NB4 (cell line): ENCODE measurements around the gene AIFM3.
A peak's percentile ranks its signal among the peaks of the same experiment; 100 is the strongest.

Experiments used
- DNase-seq: peaks from one replicate; pipeline ENCODE4 v3.0.0; 2010; ENCODE audit warnings: low read depth
- H3K4me3 ChIP-seq: one replicate; pipeline ENCODE4 v1.5.1; 2011; ENCODE audit warnings: mild to moderate bottlenecking, low read depth, low read length, moderate library complexity
- MYC ChIP-seq: IDR thresholded peaks from 2 replicates; pipeline ENCODE4 v1.6.1; 2011; ENCODE audit warnings: low read depth, low read length
- POLR2A ChIP-seq: IDR thresholded peaks from 2 replicates; pipeline ENCODE4 v1.6.1; 2011; ENCODE audit warnings: mild to moderate bottlenecking; ENCODE audit not compliant: insufficient read length; ENCODE audit errors: extremely low read depth
- TF ChIP-seq, protein P1 (sequence below): IDR thresholded peaks from 2 replicates; pipeline ENCODE4 v1.6.1; 2011; ENCODE audit warnings: low read depth, low read length
- TF ChIP-seq, protein P2 (sequence below): IDR thresholded peaks from one replicate; pipeline ENCODE4 v1.5.1; 2012; ENCODE audit warnings: low read depth, low read length

Gene AIFM3

DNA sequence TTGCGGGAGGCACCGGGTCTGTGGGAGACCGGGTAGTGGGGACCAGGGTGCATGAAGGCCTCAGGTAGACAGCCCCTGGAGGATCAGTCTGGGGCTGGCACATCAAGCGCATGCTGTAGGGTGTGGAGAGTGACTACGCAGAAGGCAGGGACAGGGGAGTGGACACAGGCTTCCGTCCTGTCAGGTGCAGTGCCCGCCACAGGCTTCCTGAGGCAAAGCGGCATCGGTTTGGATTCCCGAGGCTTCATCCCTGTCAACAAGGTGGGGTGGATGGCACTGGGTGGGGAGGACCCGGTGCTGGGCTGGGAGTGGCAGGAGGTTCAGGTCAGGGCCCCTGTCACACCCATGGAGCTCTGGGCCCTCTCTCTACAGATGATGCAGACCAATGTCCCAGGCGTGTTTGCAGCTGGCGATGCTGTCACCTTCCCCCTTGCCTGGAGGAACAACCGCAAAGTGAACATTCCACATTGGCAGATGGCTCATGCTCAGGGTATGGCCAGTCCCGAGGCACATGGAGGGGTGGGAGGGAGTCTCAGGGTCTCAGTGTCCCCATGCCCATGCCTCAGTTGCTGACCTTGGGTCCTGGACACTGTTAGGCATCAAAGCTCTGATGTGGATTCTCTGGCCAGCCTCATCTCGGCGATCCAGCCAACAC is 10.6 kb downstream of the AIFM3 start:
- no peak for DNase-seq
- no peak for TF ChIP-seq POLR2A
- H3K4me3 ChIP-seq: no peak overlapping the region

DNA sequence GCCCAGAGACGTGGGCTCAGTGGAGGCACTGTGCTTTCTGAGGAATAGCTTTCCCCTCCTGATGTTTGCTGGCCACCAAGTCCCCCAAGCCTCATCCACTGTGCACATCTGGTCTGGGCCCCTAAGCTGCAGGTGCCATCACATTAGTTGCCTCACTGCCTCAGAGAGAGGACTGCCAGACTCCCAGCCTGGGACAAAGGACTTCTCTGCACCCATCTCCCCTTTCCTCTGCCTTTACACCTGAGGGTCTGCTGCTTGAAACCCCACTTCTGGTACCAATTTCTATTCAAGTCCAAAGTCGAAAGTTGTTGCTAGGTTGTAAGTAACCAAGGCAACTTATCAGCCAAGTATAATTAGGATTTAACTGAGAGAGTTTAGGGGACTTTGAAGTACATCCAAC is 11.4 kb downstream of the AIFM3 start:
- TF ChIP-seq, protein P1, sequence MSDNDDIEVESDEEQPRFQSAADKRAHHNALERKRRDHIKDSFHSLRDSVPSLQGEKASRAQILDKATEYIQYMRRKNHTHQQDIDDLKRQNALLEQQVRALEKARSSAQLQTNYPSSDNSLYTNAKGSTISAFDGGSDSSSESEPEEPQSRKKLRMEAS: no peak
- TF ChIP-seq POLR2A (no peak), MYC (no peak)
- TF ChIP-seq, protein P2, sequence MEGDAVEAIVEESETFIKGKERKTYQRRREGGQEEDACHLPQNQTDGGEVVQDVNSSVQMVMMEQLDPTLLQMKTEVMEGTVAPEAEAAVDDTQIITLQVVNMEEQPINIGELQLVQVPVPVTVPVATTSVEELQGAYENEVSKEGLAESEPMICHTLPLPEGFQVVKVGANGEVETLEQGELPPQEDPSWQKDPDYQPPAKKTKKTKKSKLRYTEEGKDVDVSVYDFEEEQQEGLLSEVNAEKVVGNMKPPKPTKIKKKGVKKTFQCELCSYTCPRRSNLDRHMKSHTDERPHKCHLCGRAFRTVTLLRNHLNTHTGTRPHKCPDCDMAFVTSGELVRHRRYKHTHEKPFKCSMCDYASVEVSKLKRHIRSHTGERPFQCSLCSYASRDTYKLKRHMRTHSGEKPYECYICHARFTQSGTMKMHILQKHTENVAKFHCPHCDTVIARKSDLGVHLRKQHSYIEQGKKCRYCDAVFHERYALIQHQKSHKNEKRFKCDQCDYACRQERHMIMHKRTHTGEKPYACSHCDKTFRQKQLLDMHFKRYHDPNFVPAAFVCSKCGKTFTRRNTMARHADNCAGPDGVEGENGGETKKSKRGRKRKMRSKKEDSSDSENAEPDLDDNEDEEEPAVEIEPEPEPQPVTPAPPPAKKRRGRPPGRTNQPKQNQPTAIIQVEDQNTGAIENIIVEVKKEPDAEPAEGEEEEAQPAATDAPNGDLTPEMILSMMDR: no peak
- H3K4me3 ChIP-seq: no peak overlapping the region
- DNase-seq: no peak

DNA sequence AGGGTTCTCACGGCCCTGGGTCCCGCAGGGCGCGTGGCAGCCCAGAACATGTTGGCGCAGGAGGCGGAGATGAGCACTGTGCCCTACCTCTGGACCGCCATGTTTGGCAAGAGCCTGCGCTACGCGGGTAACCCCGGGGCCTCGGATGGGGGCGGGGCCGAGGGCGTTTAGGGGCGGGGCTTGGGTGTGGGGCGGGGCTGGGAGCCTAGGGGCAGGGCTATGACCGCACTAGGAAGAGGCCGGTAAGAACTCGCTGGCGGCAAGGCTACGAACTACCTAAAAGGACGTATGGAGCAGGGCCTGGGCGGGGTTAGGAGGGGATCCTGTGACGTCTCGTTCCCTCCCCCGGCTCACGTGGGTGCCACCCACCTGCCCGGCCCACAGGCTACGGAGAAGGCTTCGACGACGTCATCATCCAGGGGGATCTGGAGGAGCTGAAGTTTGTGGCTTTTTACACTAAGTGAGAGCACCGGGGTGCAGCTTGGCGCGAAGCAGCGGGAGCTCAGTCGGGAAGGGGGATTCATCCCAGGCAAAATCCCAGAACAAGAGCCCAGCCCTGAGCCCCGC is 12.3 kb downstream of the AIFM3 start:
- no peak overlapping the region for H3K4me3 ChIP-seq
- no peak for DNase-seq
- TF ChIP-seq, protein P1: no peak
- TF ChIP-seq, protein P2: no peak
- no peak for TF ChIP-seq MYC
- TF ChIP-seq POLR2A: no peak

DNA sequence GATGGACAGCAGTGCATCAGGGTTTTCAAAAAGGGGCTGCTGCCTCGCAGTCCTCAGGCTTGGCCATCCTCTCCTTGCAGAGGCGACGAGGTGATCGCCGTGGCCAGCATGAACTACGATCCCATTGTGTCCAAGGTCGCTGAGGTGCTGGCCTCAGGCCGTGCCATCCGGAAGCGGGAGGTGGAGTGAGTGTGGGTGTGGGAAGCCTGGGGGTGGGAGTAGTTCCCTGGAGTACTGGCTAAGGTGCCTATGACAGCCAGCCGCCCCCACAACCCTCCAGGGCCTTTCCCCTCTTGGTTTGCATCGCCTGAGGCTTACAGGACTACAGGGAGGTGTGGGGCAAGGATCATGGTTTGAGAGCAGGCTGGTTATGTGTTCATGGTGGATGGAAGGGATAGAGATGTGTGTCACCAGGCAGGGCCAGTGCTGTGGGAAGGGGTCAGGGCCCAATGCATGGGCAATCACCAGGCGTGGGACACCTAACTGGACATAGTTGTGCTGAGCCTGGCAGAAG is 12.9 kb downstream of the AIFM3 start:
- DNase-seq: no peak
- TF ChIP-seq, protein P2: no peak
- TF ChIP-seq MYC: no peak
- TF ChIP-seq POLR2A: no peak
- TF ChIP-seq, protein P1: no peak
- H3K4me3 ChIP-seq: no peak overlapping the region

DNA sequence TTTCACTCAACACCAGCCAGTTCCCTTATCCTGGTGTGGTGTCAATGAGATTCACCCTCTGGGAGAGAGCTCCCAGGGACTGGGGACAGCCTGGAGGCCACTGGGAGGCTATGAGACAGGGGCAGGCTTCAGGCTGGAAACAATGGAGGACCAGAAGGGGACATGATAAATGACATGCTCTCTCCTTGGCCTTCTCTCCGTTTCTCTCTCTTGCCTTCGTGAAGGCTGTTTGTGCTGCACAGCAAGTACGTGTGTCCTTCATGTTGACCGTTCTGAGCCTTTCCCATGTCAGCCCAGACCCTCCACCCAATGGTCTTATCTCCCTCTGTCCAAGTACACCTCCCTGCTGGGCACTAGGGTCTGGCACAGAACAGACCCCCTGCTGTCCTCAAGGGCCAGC is 13.5 kb downstream of the AIFM3 start:
- no peak for DNase-seq
- no peak for TF ChIP-seq MYC
- no peak for TF ChIP-seq POLR2A
- TF ChIP-seq, protein P2: no peak
- TF ChIP-seq, protein P1: no peak
- H3K4me3 ChIP-seq: no peak overlapping the region

DNA sequence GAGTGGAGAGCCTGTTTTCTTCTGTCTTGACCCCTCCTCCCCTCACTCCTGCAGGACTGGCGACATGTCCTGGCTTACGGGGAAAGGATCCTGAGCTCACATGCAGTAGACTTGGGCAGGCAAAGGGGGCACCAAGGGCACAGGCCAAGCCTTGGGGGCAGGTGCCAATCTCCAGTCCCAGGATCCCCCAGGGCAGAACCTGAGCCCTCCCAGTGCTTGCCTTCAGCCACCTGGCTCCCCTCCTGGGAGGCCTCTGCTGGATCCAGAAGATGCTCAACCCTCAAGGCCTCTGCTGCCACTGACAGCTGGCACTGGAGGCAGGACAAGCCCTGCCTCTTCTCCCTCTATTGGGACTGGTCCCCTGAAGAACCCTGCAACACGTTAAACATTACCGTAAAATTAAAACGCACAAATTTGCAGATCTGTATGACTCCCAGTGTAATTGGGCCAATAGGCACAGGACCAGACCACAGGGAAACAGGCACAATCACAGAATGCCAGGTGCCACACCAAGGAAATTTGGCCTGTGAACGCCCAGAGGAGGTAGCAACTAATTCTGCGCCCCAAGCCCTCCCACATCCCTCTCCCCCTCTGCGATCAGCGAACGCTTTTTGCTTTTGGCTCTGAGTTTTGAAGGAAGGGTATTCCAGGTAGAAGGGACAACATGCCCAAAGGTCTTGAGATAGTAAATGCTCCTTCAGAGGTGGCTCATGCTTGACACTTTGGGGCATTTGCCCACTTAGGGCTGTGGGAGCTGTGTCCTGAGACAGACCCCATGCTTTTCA is 14.1 kb downstream of the AIFM3 start:
- peak overlapping the region; percentile 88 for H3K4me3 ChIP-seq
- TF ChIP-seq MYC (no peak), POLR2A (no peak)
- TF ChIP-seq, protein P2: no peak
- TF ChIP-seq, protein P1: no peak
- DNase-seq: no peak
